NOMO-1 treated with DMSO at 0.1 percent for 48 hours (cell line): ENCODE results near the gene ACTN1.

Experiments used
- DNase-seq: peaks from one replicate; lab custom pipeline; 2025; ENCODE audit not compliant: unreplicated experiment; lab: John Stamatoyannopoulos, UW

The ACTN1 gene

DNA sequence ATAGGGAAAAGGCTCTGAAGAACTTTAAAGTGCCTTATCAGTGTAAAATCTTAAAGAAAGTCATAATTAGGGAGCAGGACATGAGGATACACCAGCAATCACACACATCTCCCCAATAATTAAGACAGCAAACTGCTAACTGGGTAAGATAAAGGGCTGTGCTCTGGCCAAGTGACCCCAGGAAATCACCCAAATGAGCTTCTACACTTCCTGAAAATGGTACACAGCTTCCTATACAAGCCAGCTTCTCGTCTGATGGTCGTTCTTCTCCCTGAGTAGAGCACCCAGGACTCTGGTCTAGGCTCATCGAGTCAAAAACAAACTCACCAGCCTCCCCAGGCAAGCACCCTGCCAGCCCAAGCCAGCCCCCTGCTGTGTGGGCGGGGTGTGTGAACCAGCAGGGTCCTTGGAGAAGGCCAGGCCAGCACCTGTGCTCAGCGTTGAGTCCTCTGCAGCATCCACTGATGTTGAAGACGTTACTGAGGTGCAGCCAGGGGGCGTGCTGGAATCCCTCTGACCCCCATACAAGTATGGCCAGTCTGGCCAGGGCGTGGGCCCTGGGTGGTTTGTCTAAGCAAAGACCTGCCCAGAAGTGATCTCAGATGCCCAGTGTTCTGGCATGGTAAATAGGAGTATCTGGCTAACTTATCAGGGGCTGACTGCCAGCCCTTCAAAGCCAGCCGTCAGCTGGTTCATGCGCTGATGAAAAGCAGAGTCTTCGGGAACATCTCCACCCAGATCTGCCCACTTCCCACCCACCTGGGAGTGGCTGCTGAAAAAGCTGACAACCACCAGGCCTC is 41.4 kb downstream of the ACTN1 start:
- no peak for DNase-seq

DNA sequence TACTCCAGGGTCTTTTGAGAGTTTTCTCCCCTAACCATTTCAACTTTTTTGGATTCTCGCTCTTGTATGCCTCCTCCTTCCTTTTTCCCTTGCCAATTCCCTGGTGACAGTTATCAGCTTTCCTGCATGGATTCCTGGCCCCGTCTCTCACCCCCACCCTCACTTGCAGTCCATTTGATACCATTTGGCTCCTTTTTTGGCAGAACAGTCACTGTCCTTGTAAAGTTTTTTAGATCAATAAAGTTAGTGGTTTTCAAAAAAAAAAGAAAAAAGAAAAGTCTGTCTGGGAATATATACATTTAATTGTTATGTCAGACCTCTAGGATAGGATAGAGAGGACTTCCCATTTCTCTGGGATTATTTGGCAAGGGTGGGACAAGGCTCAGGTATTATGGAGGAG is 42.1 kb downstream of the ACTN1 start:
- DNase-seq = no peak

GRCh38 chr14:68936476-68936875 is 42.6 kb downstream of the ACTN1 start:
- no peak for DNase-seq

- DNase-seq = no peak
Observed at GRCh38 chr14:68935761-68936214, 43.3 kb downstream of the ACTN1 start.

GRCh38 chr14:68934066-68934465 is 45.0 kb downstream of the ACTN1 start:
- DNase-seq = no peak

DNA sequence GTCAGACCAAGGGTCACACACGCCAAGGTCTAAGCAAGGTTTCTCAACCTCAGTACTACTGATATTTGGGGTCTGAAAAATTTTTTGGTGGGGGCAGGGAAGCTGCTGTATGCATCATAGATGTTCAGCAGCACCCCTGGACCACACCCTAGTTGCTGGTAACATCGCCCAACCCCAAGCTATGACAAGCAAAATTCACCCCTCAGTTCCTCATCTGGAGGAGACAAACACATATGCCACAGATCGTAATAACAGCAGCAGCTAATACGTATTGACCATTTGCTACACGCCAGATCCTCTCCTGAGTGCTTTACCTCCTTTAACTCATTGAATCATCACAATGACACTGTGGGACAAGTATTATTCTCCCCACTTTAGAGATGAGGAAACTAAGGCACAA is 46.4 kb downstream of the ACTN1 start:
- no peak for DNase-seq

GRCh38 chr14:68932231-68932630 is 46.9 kb downstream of the ACTN1 start:
- DNase-seq = no peak

- DNase-seq = no peak
Observed at GRCh38 chr14:68931474-68932051, 47.5 kb downstream of the ACTN1 start.

DNA sequence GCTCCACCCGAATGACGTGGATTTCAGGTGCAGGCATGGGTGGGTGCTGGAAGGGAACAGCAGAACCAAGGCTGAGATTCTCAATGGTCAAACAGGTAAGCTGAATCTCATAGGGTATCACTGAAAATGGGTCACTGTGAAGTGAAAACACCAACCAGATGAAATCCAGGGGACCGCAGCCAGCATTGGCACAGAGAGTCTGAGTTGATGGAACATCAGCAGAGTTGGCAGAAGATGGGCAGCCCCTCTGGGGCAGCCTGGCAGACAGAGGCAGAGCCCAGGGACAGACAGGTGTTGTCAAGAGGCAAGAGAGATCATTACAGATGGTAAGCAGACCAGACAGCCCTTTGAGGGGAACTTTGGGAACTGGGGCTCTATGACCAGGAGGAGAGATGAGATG is 48.0 kb downstream of the ACTN1 start:
- DNase-seq = no peak

GRCh38 chr14:68929623-68930307 is 49.3 kb downstream of the ACTN1 start:
- peak; percentile 66 for DNase-seq

DNA sequence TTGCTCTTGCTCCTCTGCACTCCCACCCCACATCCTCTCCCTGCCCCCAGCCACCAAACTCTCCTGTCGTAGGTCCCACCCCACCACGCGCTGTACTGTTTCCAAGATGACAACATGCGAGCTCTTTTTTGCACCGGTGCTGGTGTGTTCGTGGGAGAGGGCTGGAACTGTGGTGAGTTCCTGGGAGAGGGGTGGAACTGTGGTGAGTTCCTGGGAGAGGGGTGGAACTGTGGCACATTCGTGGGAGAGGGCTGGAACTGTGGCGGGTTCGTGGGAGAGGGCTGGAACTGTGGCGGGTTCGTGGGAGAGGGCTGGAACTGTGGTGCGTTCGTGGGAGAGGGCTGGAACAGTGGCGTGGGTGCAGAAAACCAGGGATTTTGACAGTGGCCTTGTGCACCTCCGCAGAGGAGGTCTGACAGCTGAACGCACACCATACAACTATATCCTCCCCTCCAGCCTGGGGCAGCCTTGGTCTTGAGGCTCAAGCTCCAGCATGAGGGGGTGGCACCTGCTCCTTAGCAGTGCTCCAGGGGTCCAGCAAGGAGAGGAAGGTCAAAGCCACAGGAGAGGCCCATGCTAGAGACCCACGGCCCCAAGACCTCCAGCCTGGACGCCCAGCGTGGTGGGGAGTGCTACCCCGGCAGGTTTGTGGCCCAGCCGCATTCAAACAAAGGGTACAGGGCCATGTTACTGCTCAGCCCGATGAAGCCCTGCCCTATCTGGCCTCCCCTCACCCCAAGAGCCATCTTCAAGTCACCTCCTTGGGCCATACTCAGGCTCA is 50.1 kb downstream of the ACTN1 start:
- no peak for DNase-seq

GRCh38 chr14:68927956-68928675 is 51.0 kb downstream of the ACTN1 start:
- no peak for DNase-seq

DNA sequence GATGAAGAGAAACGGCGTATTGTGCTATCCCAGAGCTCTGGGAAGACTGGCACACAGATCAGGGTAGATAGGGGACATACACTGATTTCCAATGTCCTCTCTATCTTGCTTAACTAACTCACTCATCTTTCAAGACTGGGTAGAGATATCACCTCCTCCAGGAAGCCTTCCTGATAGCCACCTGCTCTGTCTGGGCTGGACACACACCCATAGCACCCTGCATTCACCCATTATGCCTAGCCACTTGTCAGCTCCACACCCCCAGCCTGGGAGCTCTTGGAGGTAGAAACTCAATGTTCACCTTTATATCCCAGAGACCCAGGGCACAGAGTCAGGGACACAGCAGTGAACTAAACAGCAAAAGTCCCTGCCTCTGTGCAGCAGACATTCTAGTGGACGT is 52.0 kb downstream of the ACTN1 start:
- no peak for DNase-seq

GRCh38 chr14:68926236-68926635 is 52.9 kb downstream of the ACTN1 start:
- no peak for DNase-seq

- DNase-seq = no peak
Observed at GRCh38 chr14:68925373-68925772, 53.7 kb downstream of the ACTN1 start.

- DNase-seq = no peak
Observed at GRCh38 chr14:68924186-68925158, 54.6 kb downstream of the ACTN1 start.

- DNase-seq = no peak
Observed at GRCh38 chr14:68922886-68923285, 56.2 kb downstream of the ACTN1 start.

DNA sequence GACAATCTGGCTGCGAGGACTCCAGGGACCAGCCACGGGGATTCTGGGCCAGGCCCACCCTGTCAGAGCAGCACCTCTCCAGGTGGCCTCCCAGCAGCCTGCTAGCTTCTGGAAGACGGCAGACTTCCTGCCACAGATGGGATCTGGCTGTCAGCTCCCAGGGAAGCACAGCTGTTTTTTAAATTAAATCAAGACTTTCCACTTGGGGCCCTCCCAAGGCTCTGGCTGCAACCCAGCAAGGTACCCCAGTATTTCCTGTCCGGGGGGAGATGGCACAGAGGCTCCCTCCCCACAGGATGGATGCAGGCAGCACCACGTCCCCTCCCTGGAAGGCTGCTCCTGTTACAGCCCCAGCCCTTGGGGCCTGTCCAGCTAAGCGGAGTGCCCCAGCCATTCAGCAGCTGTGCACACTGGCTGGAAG is 56.9 kb downstream of the ACTN1 start:
- DNase-seq = no peak

- no peak for DNase-seq
Observed at GRCh38 chr14:68921666-68922065, 57.4 kb downstream of the ACTN1 start.

GRCh38 chr14:68921049-68921448 is 58.1 kb downstream of the ACTN1 start:
- no peak for DNase-seq
